Measurements from ENCODE around the gene PUS7. TPM values are rescaled to one million over a fixed set of nuclear protein-coding genes. Genes with fewer than 3 reads are reported as not detected.
"Not testable (repeated sequence)": the region's sequence is repeated elsewhere in the genome, so short reads cannot be mapped to it uniquely, and the experiment has no call there.

The PUS7 gene
- total RNA-seq, 2 experiments from 2014 or later: 5.1 to 5.9 TPM

DNA sequence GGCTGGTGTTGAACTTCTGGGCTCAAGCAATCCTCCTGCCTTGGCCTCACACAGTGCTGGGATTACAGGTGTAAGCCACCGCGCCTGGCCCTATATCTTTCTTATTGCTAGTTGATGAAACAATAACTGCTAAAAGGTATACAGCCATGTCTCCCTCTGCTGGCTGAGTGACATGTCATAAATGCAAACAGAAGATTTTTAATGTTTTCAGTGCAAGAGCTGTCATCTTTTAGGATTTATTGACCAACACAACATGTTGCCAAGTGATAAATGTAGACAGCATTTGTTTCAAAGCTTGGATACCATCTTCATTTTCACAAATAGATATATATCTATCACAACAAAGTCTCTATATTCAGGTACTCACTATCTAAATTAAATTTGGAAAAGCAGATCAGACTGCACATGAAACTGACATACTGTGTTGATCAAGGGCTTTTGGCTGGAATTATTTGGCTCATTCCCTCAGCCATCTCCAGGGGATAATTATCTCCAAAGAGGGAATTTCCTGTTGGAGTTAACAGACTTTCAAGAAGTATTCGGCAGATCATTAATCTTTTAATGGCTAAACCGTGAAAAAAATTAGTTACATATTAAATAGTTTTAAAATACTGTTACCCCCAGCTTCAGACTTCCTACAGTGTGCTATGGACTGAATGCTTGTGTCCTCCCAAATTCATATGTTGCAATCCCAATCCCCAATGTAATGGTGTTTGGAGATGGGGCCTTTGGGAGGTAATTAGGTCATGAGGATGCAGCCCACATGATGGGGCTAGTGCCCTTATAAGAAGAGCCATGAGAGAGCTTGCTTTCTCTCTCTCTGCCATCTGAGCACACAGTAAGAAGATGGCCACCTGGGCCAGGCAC is 92.1 kb downstream of the PUS7 start:
- DNase-seq: peak; percentile 53
- Mint-ChIP-seq H3K9me3 (no peaks in the 10 kb centered on the region), H3K4me1 (peaks cover 3% of the 10 kb centered on the region), H3K36me3 (ENCODE audit: low read depth) (no peaks in the 10 kb centered on the region), H3K27me3 (no peaks in the 10 kb centered on the region), H3K4me3 (no peak overlapping the region), H3K27ac (no peak overlapping the region)
- CTCF ChIA-PET: interaction anchor here (0.7 to 1.5 kb wide), 15 partner anchors 14 to 507 kb away, joined by 3 to 9 read pairs (median 3); no protein-coding TSS in a partner anchor
- POLR2A ChIA-PET: interaction anchor here (0.5 to 1.0 kb wide), 2 partner anchors 42 to 58 kb away, joined by 3 read pairs; no protein-coding TSS in a partner anchor

DNA sequence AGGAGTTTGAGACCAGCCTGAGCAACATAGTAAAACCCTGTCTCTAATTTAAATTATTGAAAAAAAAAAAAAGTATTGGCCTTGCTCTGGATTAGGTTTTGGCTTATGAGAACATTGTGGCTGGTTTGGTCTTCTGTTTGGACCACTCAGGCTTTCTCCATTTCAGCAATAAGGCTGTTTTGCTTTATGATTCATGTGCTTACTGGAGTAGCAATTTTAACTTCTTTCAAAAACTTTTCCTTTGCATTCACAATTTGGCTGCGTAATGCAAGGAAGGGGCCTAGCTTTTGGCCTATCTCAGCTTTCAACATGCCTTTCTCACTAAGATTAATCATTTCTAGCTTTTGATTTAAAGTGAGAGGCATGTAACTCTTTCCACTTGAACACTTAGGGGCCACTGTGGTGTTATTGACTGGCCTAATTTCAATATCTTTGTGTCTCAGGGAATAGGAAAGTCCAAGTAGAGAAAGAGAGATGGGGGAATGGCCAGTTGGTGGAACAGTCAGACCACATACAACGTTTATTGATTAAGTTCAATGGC is 95.4 kb downstream of the PUS7 start:
- Mint-ChIP-seq H3K4me1 (peaks cover 3% of the 10 kb centered on the region), H3K36me3 (ENCODE audit: low read depth) (no peaks in the 10 kb centered on the region), H3K27ac (no peak overlapping the region), H3K9me3 (no peaks in the 10 kb centered on the region), H3K27me3 (peaks cover 2% of the 10 kb centered on the region), H3K4me3 (no peak overlapping the region)
- CTCF ChIA-PET: interaction anchor here (0.7 to 1.2 kb wide), 3 partner anchors 59 to 508 kb away, joined by 3 to 4 read pairs (median 3); no protein-coding TSS in a partner anchor
- POLR2A ChIA-PET: interaction anchor here (0.7 kb wide), 1 partner anchor 284 kb away, joined by 3 read pairs; no protein-coding TSS in a partner anchor
- DNase-seq: no peak

DNA sequence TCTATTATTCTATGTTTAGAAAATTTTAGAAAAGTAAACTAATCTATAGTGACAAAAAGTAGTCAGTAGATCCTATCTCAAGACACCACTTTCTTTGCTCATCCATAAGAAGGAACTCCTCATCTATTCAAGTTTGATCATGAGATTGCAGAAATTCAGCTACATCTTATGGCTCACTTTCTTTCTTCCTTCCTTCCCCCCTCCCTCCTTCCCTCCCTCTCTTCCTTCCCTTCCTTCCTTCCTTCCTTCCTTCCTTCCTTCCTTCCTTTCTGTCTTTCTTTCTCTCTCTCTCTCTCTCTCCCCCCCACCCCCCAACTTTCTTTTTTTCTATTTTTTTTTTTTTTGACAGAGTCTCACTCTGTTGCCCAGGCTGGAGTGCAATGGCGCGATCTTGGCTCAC is 98.1 kb downstream of the PUS7 start:
- H3K36me3 Mint-ChIP-seq (ENCODE audit: low read depth): no peaks in the 10 kb centered on the region
- POLR2A ChIA-PET: no interaction called here
- H3K4me1 Mint-ChIP-seq: peaks cover 3% of the 10 kb centered on the region
- H3K4me3 Mint-ChIP-seq: no peak overlapping the region
- DNase-seq: no peak
- CTCF ChIA-PET: no interaction called here
- no peaks in the 10 kb centered on the region for H3K9me3 Mint-ChIP-seq
- H3K27me3 Mint-ChIP-seq: peaks cover 2% of the 10 kb centered on the region
- no peak overlapping the region for H3K27ac Mint-ChIP-seq

DNA sequence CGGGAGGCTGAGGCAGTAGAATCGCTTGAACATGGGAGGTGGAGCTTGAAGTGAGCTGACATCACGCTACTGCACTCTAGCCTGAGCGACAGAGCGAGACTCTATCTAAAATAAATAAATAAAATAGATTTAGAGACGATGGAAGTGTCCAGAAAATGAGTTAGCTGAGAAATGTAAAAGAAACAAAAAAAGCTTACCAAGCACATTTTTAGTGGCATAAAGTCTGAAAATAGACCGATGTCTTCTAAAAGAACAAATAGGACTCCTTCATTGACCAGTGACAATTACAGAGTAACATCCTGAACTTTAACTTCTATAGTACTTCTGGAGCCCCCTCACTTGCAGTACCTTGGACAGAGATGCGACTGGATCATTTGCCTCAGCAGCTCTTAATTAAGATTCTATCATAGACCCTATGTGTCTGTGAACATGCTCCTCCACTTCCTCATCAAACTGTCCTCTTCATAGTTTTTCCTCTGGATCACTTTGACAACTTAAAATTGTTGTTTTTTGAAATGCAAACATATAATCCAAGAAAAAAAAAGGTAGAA is 108.1 kb downstream of the PUS7 start:
- H3K9me3 Mint-ChIP-seq: no peaks in the 10 kb centered on the region
- DNase-seq: no peak
- H3K27ac Mint-ChIP-seq: no peak overlapping the region
- H3K4me3 Mint-ChIP-seq: no peak overlapping the region
- H3K36me3 Mint-ChIP-seq (ENCODE audit: low read depth): no peaks in the 10 kb centered on the region
- CTCF ChIA-PET: no interaction called here
- H3K4me1 Mint-ChIP-seq: no peaks in the 10 kb centered on the region
- H3K27me3 Mint-ChIP-seq: peaks cover 5% of the 10 kb centered on the region
- POLR2A ChIA-PET: no interaction called here

DNA sequence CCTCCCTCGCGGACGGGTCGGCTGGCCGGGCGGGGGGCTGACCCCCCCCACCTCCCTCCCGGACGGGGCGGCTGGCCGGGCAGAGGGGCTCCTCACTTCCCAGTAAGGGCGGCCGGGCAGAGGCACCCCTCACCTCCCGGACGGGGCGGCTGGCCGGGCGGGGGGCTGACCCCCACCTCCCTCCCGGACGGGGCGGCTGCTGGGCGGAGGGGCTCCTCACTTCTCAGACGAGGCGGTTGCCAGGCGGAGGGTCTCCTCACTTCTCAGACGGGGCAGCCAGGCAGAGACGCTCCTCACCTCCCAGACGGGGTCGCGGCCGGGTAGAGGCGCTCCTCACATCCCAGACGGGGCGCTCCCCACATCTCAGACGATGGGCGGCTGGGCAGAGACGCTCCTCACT is 111.3 kb downstream of the PUS7 start:
- DNase-seq; CTCF ChIA-PET; H3K4me1 Mint-ChIP-seq; POLR2A ChIA-PET; H3K27ac Mint-ChIP-seq; H3K4me3 Mint-ChIP-seq; H3K36me3 Mint-ChIP-seq (ENCODE audit: low read depth); H3K9me3 Mint-ChIP-seq; H3K27me3 Mint-ChIP-seq: not testable (repeated sequence)

DNA sequence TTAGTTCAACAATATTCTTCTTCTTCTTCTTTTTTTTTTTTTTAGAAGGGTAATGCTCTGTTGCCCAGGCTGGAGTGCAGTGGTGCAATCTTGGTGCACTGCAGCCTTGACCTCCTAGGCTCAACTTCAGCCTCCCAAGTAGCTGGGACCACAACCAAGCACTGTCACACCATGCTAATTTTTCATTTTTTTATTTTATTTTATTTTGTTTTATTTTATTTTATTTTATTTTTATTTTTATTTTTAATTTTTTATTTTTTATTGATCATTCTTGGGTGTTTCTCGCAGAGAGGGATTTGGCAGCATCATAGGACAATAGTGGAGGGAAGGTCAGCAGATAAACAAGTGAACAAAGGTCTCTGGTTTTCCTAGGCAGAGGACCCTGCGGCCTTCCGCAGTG is 112.3 kb downstream of the PUS7 start:
- POLR2A ChIA-PET; H3K27ac Mint-ChIP-seq; H3K4me1 Mint-ChIP-seq; H3K27me3 Mint-ChIP-seq; H3K36me3 Mint-ChIP-seq (ENCODE audit: low read depth); DNase-seq; H3K9me3 Mint-ChIP-seq; H3K4me3 Mint-ChIP-seq: not testable (repeated sequence)
- CTCF ChIA-PET: interaction anchor here (1.2 kb wide), 1 partner anchor 20 kb away, joined by 3 read pairs; no protein-coding TSS in a partner anchor

DNA sequence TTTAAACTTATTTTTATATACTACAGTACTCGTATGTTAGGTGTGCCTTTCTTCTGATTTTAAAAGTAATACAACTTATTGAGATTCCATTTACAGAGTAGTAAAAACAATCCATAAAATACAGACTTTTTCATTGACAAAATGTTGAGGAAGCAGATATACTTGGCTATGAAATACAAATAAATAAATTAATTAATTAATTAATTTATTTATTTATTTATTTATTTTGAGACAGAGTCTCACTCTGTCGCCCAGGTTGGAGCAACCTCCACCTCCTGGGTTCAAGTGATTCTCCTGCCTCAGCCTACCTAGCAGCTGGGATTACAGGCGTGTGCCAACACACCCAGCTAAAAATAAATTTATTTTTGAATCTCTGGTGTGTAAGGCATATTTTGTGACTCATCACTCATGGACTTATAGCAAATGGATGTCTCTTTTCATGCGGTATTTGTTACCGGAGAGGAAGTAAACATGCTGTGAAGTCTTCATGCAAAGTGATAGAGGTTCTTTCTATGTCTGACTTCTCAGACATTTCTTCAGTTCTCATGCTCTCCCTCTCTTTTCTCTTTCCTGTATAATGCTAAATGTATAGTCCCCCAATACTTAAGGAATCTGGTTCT is 113.2 kb downstream of the PUS7 start:
- ChIA-PET POLR2A (no interaction called here), CTCF (interaction anchor here (0.6 to 1.2 kb wide), 2 partner anchors 13 to 21 kb away, joined by 3 read pairs; no protein-coding TSS in a partner anchor)
- Mint-ChIP-seq H3K36me3 (ENCODE audit: low read depth) (no peaks in the 10 kb centered on the region), H3K27me3 (peaks cover 5% of the 10 kb centered on the region), H3K4me3 (no peak overlapping the region), H3K9me3 (no peaks in the 10 kb centered on the region), H3K4me1 (no peaks in the 10 kb centered on the region), H3K27ac (no peak overlapping the region)
- DNase-seq: no peak

Other genes starting within 250 kb of the PUS7 start
- gene SRPK2, start 133.3 kb downstream of the PUS7 start, total RNA-seq: 10 to 100 TPM; 42.9 to 45.0 TPM
- gene RINT1, start 9.9 kb upstream of the PUS7 start, total RNA-seq: 10 to 100 TPM; 20.5 to 21.9 TPM
- gene EFCAB10, start 59.2 kb upstream of the PUS7 start, total RNA-seq: not detected

Measured in activated CD4-positive, alpha-beta memory T cell treated with anti-CD3 and anti-CD28 coated beads, Interleukin-2, amount 10 ng/mL, durations not matched to agents 7 days and 5 days (primary cell).